Ramos (cell line): Measurements from ENCODE around the gene PSG2.
"Not testable (repeated sequence)": the region's sequence is repeated elsewhere in the genome, so short reads cannot be mapped to it uniquely, and the experiment has no call there.

Source experiments
- in situ Hi-C: fragments of 300-500 bp; cut with MboI; formaldehyde crosslinking; loops from one replicate; pipeline ENCODE4 v1.14.3; 2022; ENCODE audit warnings: low sequenced_read_pairs; ENCODE audit not compliant: unreplicated experiment

The PSG2 gene

GRCh38 chr19:43082601-43083000 lies at the start of gene PSG2:
Gene PSG2 (minus strand): TSS chr19:43082701. CDS start chr19:43082569, 132 bp downstream.
- in situ Hi-C loops: not testable (repeated sequence)

GRCh38 chr19:43131281-43131842 lies 48.9 kb upstream of the PSG2 start:
- in situ Hi-C loops: not testable (repeated sequence)

GRCh38 chr19:43129197-43129596 lies 46.7 kb upstream of the PSG2 start:
- in situ Hi-C loops: not testable (repeated sequence)

DNA sequence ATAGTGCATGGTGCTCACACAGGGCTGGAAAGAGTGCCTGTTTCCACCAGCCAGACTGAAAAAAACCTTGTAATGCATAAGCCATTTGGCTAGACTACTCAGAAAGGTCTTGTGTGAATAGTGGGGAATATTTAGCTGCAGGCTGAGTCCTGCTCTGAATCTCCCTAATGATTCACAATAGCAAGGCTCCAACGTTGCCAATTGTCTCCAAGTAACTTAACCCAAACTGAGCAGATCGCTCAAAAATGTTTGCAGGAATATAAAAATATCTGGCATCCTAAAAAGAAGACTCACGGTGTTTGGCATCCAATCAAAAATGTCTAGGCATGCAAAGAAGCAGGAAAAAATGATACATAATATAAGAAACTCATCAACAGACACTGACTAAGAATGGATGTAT lies 44.8 kb upstream of the PSG2 start:
- in situ Hi-C loops: not testable (repeated sequence)

DNA sequence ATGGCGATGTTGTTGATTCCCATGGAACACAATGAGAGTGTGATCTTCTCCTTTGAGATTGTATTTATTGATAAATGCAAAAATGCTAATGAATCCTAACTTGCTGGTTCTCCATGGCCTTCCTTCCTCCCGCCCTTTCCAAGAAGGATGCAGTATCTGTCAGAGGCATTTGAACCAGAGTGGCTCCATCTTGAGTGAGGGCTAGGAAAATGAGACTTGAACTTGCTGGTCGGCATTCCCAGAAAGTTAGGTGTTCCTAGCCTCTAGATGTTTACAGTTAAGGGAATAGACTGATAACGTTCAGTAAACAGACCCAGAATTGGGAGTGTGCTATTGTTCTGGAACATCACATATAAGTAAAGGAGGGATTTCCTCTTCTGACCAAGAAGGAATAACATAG lies 44.2 kb upstream of the PSG2 start:
- in situ Hi-C loops: no loop called here

GRCh38 chr19:43124360-43124759 lies 41.9 kb upstream of the PSG2 start:
- in situ Hi-C loops: no loop called here

- in situ Hi-C loops: not testable (repeated sequence)
These were observed 38.0 kb upstream of the PSG2 start for GRCh38 chr19:43120433-43121026.

DNA sequence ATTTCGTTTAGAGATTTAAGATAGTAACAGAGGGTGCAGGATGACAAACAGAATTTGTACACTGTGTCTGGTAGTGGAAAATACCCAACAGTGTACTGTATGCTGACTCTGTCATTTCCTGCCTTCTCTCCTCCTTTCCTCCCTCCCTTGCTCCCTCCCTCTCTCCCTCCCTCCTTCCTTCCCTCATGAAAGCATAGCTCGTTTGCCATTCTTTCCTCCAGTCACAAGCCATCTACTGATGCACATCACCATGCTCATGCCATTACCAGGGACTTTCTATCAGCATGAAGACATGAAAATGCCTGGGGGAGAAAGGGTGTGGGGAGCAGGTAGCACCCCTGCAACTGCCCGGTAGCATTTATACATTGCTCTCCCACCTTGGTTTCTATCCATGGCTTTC lies 37.0 kb upstream of the PSG2 start:
- in situ Hi-C loops: not testable (repeated sequence)

GRCh38 chr19:43116421-43116820 lies 33.9 kb upstream of the PSG2 start:
- in situ Hi-C loops: not testable (repeated sequence)

GRCh38 chr19:43115548-43115947 lies 33.0 kb upstream of the PSG2 start:
- in situ Hi-C loops: not testable (repeated sequence)

DNA sequence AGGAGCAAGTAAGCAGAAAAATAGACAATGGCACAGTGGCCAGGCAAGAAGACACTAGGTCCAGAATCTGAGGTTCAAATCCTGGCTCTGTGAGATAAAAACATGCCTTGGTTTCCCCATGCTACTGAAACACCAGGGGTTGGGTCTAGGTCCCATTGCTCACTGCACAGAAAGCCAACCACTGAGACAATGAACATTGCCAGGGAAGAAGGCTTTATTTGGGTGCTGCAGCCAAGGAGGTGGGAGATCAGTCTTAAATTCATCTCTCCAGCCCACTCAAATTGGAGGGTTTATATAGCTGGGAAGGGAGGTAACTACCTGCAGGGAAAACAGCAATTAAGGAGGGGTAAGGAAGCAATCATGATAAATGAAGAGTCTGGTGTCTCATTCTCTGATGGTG lies 32.6 kb upstream of the PSG2 start:
- in situ Hi-C loops: not testable (repeated sequence)

- in situ Hi-C loops: not testable (repeated sequence)
These were observed 32.1 kb upstream of the PSG2 start for GRCh38 chr19:43114626-43115025.

DNA sequence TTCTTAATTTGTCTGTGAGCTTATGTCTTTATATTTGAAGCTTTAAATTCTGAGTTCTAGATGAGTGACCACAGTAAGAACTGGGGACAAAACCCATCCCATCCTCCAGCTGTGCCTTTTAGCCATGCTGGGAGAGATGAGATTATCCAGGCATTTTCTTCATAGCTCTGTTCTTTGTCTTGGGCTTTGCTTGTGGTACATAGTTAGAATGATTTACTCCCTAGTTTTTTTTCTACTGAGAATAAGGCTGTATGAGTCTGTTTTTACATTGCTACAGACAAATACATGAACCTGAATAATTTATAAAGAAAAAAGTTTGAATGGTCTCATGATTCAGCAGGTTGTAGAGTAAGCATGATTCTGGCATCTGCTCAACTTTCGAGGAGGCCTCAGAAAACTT lies 24.9 kb upstream of the PSG2 start:
- in situ Hi-C loops: not testable (repeated sequence)

- in situ Hi-C loops: no loop called here
These were observed 23.0 kb upstream of the PSG2 start for GRCh38 chr19:43105496-43105895.

DNA sequence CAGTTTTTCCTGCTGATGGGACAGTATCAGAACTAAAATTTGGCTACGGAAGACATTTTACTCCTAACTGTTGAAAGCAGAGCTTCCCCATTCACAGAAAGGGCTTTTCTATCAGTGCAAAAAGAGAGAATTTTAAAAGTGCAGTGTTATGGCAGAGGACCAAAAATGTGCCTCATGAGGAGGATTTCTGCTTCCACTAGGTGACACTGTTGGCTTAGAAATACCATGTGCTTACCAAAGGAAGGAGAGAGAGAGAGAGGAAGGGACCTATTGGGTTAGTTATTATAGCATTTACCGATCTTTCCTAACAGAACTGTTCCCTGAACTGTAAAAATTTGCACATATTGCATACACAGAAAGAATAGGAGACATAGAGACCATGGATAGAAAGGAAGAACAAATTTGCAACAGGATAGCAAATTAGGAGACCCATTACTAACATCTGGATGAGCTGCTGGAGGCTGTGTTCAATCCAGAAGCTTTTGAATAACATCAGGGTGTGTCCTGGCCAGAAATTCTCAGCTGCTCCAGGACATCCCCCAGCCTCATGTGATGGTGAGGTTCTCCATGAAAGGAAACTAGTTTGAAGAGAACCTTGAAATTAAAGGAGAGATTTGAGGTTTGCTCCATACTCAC lies 21.8 kb upstream of the PSG2 start:
- in situ Hi-C loops: not testable (repeated sequence)

- in situ Hi-C loops: no loop called here
These were observed 19.4 kb upstream of the PSG2 start for GRCh38 chr19:43101950-43102349.

DNA sequence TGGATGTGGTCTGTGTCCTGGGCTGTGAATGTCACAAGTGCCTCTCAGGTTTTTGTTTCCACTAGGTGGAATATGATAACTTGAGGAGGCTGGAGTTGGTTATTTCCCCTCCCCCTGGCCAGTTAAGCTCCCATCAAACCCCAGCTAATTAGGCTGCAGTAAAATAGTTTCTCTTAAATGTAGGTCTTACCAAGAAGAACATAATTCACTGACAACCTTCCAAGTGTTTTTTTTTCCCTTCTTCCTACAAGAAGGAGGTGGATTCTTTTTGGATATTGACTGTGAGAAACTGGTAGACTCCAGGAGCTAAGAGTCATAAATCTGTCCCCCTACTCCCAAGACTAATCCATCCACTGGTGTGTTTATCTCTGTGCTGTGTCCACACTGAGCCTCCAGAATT lies 15.9 kb upstream of the PSG2 start:
- in situ Hi-C loops: not testable (repeated sequence)

DNA sequence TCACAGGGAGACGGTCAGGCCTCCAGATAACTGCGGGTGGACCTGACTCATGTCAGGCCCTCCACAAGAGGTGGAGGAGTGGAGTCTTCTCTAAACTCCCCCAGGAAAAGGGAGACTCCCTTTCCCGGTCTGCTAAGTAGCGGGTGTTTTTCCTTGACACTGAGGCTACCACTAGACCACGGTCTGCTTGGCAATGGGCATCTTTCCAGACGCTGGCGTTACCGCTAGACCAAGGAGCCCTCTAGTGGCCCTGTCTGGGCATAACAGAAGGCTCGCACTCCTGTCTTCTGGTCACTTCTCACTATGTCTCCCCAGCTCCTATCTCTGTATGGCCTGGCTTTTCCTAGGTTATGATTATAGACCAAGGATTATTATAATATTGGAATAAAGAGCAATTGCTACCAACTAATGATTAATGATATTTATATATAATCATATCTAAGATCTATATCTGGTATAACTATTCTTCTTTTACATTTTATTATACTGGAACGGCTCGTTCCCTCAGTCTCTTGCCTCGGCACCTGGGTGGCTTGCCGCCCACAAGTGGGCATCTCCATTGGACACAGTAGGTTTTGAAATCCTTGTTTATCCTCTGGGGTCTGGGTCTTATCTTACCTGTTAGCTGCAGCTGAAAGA lies 5.3 kb upstream of the PSG2 start:
- in situ Hi-C loops: not testable (repeated sequence)

GRCh38 chr19:43085796-43086530 lies 3.5 kb upstream of the PSG2 start:
- in situ Hi-C loops: not testable (repeated sequence)

GRCh38 chr19:43084196-43084832 lies 1.8 kb upstream of the PSG2 start:
- in situ Hi-C loops: not testable (repeated sequence)
